Measurements from ENCODE around the gene DNAAF1. TPM values are rescaled to one million over a fixed set of nuclear protein-coding genes. Genes with fewer than 3 reads are reported as not detected.

The DNAAF1 gene
- total and polyA plus RNA-seq, 2 experiments from 2014 or later: 0.42 TPM

- ATAC-seq (no peak), DNase-seq (ENCODE audit: low spot score) (peak; percentile 62)
- Mint-ChIP-seq H3K27ac (peak overlapping the region; percentile 88; the same call in 1 of the 2 replicates), H3K4me3 (peak overlapping the region; percentile 97), H3K27me3 (ENCODE audit: insufficient read depth, low read depth, poor library complexity) (peaks cover 23% of the 10 kb centered on the region), H3K36me3 (ENCODE audit: low read depth) (peaks cover 6% of the 10 kb centered on the region), H3K9me3 (no peaks in the 10 kb centered on the region), H3K4me1 (peaks cover 23% of the 10 kb centered on the region)
- H4K20me1 ChIP-seq (replicated peaks; ENCODE audit: insufficient read depth): peaks cover 20% of the 10 kb centered on the region; the same call in 1 of the 2 replicates
- H3K27me3 ChIP-seq (ENCODE audit: insufficient read depth): peaks cover 12% of the 10 kb centered on the region; the same call in 1 of the 2 replicates
- no peaks in the 10 kb centered on the region for H3K9me2 ChIP-seq (ENCODE audit: insufficient read depth)
- peaks cover 53% of the 10 kb centered on the region for H3K79me2 ChIP-seq (replicated peaks; ENCODE audit: insufficient read depth)
- H3K4me2 ChIP-seq: peak overlapping the region; percentile 97
- peak overlapping the region; percentile 100 for H3K4me3 ChIP-seq
- H3K27ac ChIP-seq (ENCODE audit: low read depth): 0 out of 2 replicates have a peak overlapping the region, but pooled peaks have one; percentile 69
- H3K36me3 ChIP-seq (ENCODE audit: insufficient read depth): no peaks in the 10 kb centered on the region
- peak overlapping the region; percentile 93; the same call in 1 of the 2 replicates for H2AFZ ChIP-seq
- peaks cover 6% of the 10 kb centered on the region; the same call in 1 of the 2 replicates for H3F3A ChIP-seq (replicated peaks; ENCODE audit: low read depth)
- peaks cover 21% of the 10 kb centered on the region for H3K4me1 ChIP-seq (ENCODE audit: insufficient read depth)
- TF ChIP-seq, protein P1, sequence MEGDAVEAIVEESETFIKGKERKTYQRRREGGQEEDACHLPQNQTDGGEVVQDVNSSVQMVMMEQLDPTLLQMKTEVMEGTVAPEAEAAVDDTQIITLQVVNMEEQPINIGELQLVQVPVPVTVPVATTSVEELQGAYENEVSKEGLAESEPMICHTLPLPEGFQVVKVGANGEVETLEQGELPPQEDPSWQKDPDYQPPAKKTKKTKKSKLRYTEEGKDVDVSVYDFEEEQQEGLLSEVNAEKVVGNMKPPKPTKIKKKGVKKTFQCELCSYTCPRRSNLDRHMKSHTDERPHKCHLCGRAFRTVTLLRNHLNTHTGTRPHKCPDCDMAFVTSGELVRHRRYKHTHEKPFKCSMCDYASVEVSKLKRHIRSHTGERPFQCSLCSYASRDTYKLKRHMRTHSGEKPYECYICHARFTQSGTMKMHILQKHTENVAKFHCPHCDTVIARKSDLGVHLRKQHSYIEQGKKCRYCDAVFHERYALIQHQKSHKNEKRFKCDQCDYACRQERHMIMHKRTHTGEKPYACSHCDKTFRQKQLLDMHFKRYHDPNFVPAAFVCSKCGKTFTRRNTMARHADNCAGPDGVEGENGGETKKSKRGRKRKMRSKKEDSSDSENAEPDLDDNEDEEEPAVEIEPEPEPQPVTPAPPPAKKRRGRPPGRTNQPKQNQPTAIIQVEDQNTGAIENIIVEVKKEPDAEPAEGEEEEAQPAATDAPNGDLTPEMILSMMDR (conservative IDR thresholded peaks at IDR 0.05; ENCODE audit: low read depth in 2 of 2): no peak
- TF ChIP-seq POLR2AphosphoS5 (IDR thresholded peaks at IDR 0.05; ENCODE audit: low read depth) (no peak), ZNF114 (CRISPR knock-in tag; IDR thresholded peaks at IDR 0.05) (no peak), REST (IDR thresholded peaks at IDR 0.05; ENCODE audit: unreplicated experiment) (no peak), EZH2 (IDR thresholded peaks at IDR 0.05; ENCODE audit: low read depth, unreplicated experiment) (no peak), NANOG (IDR thresholded peaks at IDR 0.05; ENCODE audit: borderline replicate concordance) (no peak), CREB1 (CRISPR knock-in tag; IDR thresholded peaks at IDR 0.05; ENCODE audit: low read depth) (no peak), ZNF331 (CRISPR knock-in tag; IDR thresholded peaks at IDR 0.05; ENCODE audit: low read depth) (no peak), JUNB (IDR thresholded peaks at IDR 0.05; ENCODE audit: unreplicated experiment) (no peak), EZH2phosphoT487 (IDR thresholded peaks at IDR 0.05; ENCODE audit: unreplicated experiment) (no peak), STAT1 (IDR thresholded peaks at IDR 0.05; ENCODE audit: unreplicated experiment) (no peak), ZNF462 (CRISPR knock-in tag; IDR thresholded peaks at IDR 0.05) (no peak)
- TF ChIP-seq, protein P2, sequence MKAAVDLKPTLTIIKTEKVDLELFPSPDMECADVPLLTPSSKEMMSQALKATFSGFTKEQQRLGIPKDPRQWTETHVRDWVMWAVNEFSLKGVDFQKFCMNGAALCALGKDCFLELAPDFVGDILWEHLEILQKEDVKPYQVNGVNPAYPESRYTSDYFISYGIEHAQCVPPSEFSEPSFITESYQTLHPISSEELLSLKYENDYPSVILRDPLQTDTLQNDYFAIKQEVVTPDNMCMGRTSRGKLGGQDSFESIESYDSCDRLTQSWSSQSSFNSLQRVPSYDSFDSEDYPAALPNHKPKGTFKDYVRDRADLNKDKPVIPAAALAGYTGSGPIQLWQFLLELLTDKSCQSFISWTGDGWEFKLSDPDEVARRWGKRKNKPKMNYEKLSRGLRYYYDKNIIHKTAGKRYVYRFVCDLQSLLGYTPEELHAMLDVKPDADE (IDR thresholded peaks at IDR 0.05): no peak
Measured at GRCh38 chr16:84143784-84144199, 1.3 kb upstream of the DNAAF1 start.
